Loucy (cell line): ENCODE results near the gene MROH2B.

Experiments used
- H2AFZ ChIP-seq: fragments of 200-600 bp; sonication (generic); 2 replicates; pipeline ENCODE4 v1.6.0; 2016; ENCODE audit warnings: antibody characterized with exemption, mild to moderate bottlenecking, low read length, moderate library complexity
- H3F3A ChIP-seq: fragments of 200-600 bp; 2 replicates; pipeline ENCODE4 v1.6.0; 2016; ENCODE audit warnings: antibody characterized with exemption, low read depth, mild to moderate bottlenecking
- H3K27me3 ChIP-seq: fragments of 200-600 bp; sonication (generic); 2 replicates; pipeline ENCODE4 v1.6.1; 2014; ENCODE audit warnings: low read length, mild to moderate bottlenecking; ENCODE audit not compliant: insufficient read depth, poor library complexity, severe bottlenecking
- H3K36me3 ChIP-seq: fragments of 200-600 bp; sonication (generic); 2 replicates; pipeline ENCODE4 v1.6.1; 2016; ENCODE audit warnings: low read length; ENCODE audit not compliant: insufficient read depth
- H3K4me1 ChIP-seq: fragments of 200-600 bp; sonication (generic); 2 replicates; pipeline ENCODE4 v1.5.1; 2014; ENCODE audit warnings: low read length, mild to moderate bottlenecking; ENCODE audit not compliant: insufficient read depth, poor library complexity, severe bottlenecking
- H3K4me2 ChIP-seq: fragments of 200-600 bp; sonication (generic); 2 replicates; pipeline ENCODE4 v1.6.0; 2014; ENCODE audit warnings: antibody characterized with exemption, low read length, low read depth, mild to moderate bottlenecking; ENCODE audit not compliant: poor library complexity, severe bottlenecking
- H3K4me3 ChIP-seq: fragments of 200-600 bp; sonication (generic); 2 replicates; pipeline ENCODE4 v1.5.1; 2014; ENCODE audit warnings: low read length, mild to moderate bottlenecking, mixed read lengths; ENCODE audit not compliant: poor library complexity, severe bottlenecking
- H3K79me2 ChIP-seq: fragments of 200-600 bp; sonication (generic); 2 replicates; pipeline ENCODE4 v1.6.1; 2014; ENCODE audit warnings: low read length; ENCODE audit not compliant: insufficient read depth
- H3K9ac ChIP-seq: fragments of 200-600 bp; sonication (generic); 2 replicates; pipeline ENCODE4 v1.6.0; 2014; ENCODE audit warnings: mild to moderate bottlenecking, low read depth, low read length, moderate library complexity; ENCODE audit not compliant: poor library complexity, severe bottlenecking
- H3K9me2 ChIP-seq: fragments of 200-600 bp; sonication (generic); replicated peaks from 2 replicates; pipeline ENCODE4 v1.6.1; 2016; ENCODE audit warnings: low read depth, low read length, mixed read lengths
- H3K9me3 ChIP-seq: fragments of 200-600 bp; sonication (generic); 2 replicates; pipeline ENCODE4 v1.6.1; 2014; ENCODE audit warnings: mild to moderate bottlenecking, antibody characterized with exemption, low read length, low read depth; ENCODE audit not compliant: insufficient read depth
- H4K20me1 ChIP-seq: fragments of 200-600 bp; sonication (generic); 2 replicates; pipeline ENCODE4 v1.6.0; 2014; ENCODE audit warnings: antibody characterized with exemption, low read length, mild to moderate bottlenecking; ENCODE audit not compliant: insufficient read depth, poor library complexity, severe bottlenecking
- CTCF ChIP-seq: fragments of 200-600 bp; sonication (generic); conservative IDR thresholded peaks from 2 replicates; pipeline ENCODE4 v1.5.1; 2014; ENCODE audit warnings: mild to moderate bottlenecking, antibody characterized with exemption, low read length
- EZH2phosphoT487 ChIP-seq: fragments of 200-600 bp; IDR thresholded peaks from 2 replicates; pipeline ENCODE4 v1.6.1; 2018; ENCODE audit warnings: antibody characterized with exemption, mild to moderate bottlenecking, moderate library complexity, borderline replicate concordance

The MROH2B gene

DNA sequence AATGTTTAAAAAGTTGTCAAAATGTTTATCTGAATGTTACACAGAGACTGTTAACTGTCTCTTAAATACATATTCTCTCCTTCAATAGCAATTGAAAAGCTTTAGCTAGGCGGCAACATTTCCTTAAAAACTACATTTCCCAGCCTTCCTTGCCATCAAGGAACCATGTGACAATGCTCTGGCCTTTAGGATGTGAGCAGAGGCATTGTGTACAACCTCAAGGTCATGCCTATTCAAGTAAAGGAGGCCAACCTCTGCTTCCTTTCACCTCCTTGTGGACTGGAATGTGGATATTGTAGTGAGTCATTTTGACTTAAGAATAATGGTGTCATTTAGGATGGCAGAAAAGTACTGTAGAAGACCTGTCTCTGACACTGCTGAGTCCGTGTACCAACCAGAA is 23.7 kb upstream of the MROH2B start:
- TF ChIP-seq EZH2phosphoT487: no peak
- TF ChIP-seq CTCF: no peak
- H3K36me3 ChIP-seq: no peaks in the 10 kb centered on the region
- no peaks in the 10 kb centered on the region for H3K4me1 ChIP-seq
- no peaks in the 10 kb centered on the region for H3K9me3 ChIP-seq
- H3K4me3 ChIP-seq: no peak overlapping the region
- H3F3A ChIP-seq: no peaks in the 10 kb centered on the region
- no peaks in the 10 kb centered on the region for H3K79me2 ChIP-seq
- no peak overlapping the region for H3K9ac ChIP-seq
- H3K9me2 ChIP-seq: no peaks in the 10 kb centered on the region
- H3K4me2 ChIP-seq: no peak overlapping the region
- H2AFZ ChIP-seq: no peak overlapping the region
- no peaks in the 10 kb centered on the region for H4K20me1 ChIP-seq
- no peaks in the 10 kb centered on the region for H3K27me3 ChIP-seq

DNA sequence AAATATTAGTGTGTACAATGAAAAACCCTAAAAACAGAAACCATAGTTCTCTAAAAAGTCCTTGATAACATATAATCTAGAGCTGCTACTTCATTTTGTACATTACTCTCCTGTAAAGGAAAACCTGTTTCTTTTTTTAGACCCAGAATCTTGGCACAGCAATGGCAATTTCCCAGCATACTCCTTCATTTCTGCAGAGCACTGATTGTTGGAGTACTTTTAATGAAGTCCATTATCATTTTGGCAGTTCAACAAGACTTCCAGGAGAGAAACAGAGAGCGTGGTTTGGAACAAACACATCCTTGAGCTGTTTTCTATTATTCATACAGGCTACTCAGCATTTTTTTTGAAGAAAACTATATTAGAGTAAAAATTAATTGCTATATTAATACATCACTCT is 22.7 kb upstream of the MROH2B start:
- Histone ChIP-seq H2AFZ (no peak overlapping the region), H3K36me3 (no peaks in the 10 kb centered on the region), H3K9me3 (no peaks in the 10 kb centered on the region), H3K4me3 (no peak overlapping the region), H3K79me2 (no peaks in the 10 kb centered on the region), H3K4me2 (no peak overlapping the region), H4K20me1 (no peaks in the 10 kb centered on the region), H3F3A (no peaks in the 10 kb centered on the region), H3K27me3 (no peaks in the 10 kb centered on the region), H3K9ac (no peak overlapping the region), H3K9me2 (no peaks in the 10 kb centered on the region), H3K4me1 (no peaks in the 10 kb centered on the region)
- TF ChIP-seq EZH2phosphoT487 (no peak), CTCF (no peak)

DNA sequence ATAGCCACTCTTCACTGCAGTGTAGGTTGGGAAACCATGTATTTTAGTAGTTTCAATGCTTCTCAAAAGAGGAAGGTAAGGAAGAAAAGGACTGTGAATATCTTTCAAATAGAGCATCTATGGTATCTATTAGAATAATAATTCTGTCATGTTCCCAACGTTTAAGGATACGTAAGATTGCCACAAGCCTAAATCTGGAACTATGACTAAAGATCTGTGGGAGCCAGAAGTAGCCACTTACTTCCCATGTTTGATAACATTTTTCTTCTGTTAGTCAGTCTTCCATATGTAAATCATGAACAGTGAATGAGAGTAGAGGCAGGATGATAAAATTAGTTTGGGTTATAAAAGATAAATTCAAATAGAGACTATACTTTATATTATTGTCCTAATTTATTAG is 16.3 kb upstream of the MROH2B start:
- Histone ChIP-seq H3K9me3 (no peaks in the 10 kb centered on the region), H3K27me3 (no peaks in the 10 kb centered on the region), H3K36me3 (no peaks in the 10 kb centered on the region), H4K20me1 (no peaks in the 10 kb centered on the region), H3F3A (no peaks in the 10 kb centered on the region), H3K9me2 (no peaks in the 10 kb centered on the region), H3K79me2 (no peaks in the 10 kb centered on the region), H3K4me2 (no peak overlapping the region), H3K4me3 (no peak overlapping the region), H2AFZ (no peak overlapping the region), H3K4me1 (no peaks in the 10 kb centered on the region), H3K9ac (no peak overlapping the region)
- no peak for TF ChIP-seq CTCF
- no peak for TF ChIP-seq EZH2phosphoT487
